ENCODE data around the gene PGGHG. TPM values are rescaled to one million over a fixed set of nuclear protein-coding genes. Genes with fewer than 3 reads are reported as not detected.

Gene PGGHG
- total and polyA plus RNA-seq, 2 of the 13 experiments (the other 11 are each of a cell fraction or from before 2014, with no cell fraction given), result 5.9 to 14.8 TPM

GRCh38 chr11:279966-280705, 8.8 kb upstream of the PGGHG start:
- POLR2A ChIA-PET, result no interaction called here
- Histone ChIP-seq H3K27ac (ENCODE audit: extremely low read length, insufficient read depth, low read length) (no peak overlapping the region), H3K9ac (ENCODE audit: insufficient read depth, low read depth, low read length) (no peak overlapping the region), H3K79me2 (ENCODE audit: insufficient read depth, low read length) (no peaks in the 10 kb centered on the region), H3K4me3 (replicated peaks in 1 of 3; ENCODE audit: insufficient read depth in 1 of 3, low read depth in 2 of 3, low read length in 3 of 3) (peak overlapping the region in 2 of 3 experiments; percentile 19 to 48; a peak in 2 of 6 replicates), H3K9me3 (ENCODE audit: low read length) (no peaks in the 10 kb centered on the region), H3K4me2 (ENCODE audit: low read depth, low read length) (peak overlapping the region; percentile 55), H4K20me1 (ENCODE audit: insufficient read depth, low read length) (no peaks in the 10 kb centered on the region), H3K36me3 (replicated peaks in 1 of 2; ENCODE audit: control insufficient read depth in 1 of 2, insufficient read depth in 2 of 2, low read length in 2 of 2) (no peaks in the 10 kb centered on the region), H3K27me3 (ENCODE audit: control insufficient read depth in 1 of 2, insufficient read depth in 2 of 2, low read length in 2 of 2) (peaks cover 7 to 68% of the 10 kb centered on the region in 2 experiments), H2AFZ (ENCODE audit: low read length) (no peak overlapping the region), H3K4me1 (ENCODE audit: insufficient read depth, low read length) (peaks cover 16% of the 10 kb centered on the region)
- CTCF ChIA-PET (ENCODE audit: low intra/inter-chr PET ratio, low total read pairs), result no interaction called here
- in situ Hi-C loops (cut with HindIII; ENCODE audit: extremely low pct_ligation_motif_present, low pct_unique_long_range_greater_than_20kb), result no loop called here
- FAIRE-seq (no peak), DNase-seq (ENCODE audit: low spot score) (no peak), ATAC-seq (peak; percentile 35)
- WGBS (ENCODE audit: low lambda C conversion rate), result 10% methylated on average over 6 of the region's 85 CpGs
- BruUV-seq (replicated peaks), result no TSS peak
- intact Hi-C loops (cut with micrococcal nuclease; ENCODE audit: unreplicated experiment), result no loop called here
- TF ChIP-seq ZNF703 (CRISPR knock-in tag; IDR thresholded peaks at IDR 0.05; ENCODE audit: borderline replicate concordance) (no peak), EED (CRISPR knock-in tag; IDR thresholded peaks at IDR 0.05) (0 out of 2 replicates have a peak, but pooled peaks have one; percentile 22), ZC3H13 (CRISPR knock-in tag; IDR thresholded peaks at IDR 0.05) (no peak), ZNF777 (CRISPR knock-in tag; IDR thresholded peaks at IDR 0.05) (peak; percentile 82), CEBPG (CRISPR knock-in tag; IDR thresholded peaks at IDR 0.05) (no peak), CBX1 (IDR thresholded peaks at IDR 0.05; ENCODE audit: low read depth) (no peak), GABPB1 (CRISPR knock-in tag; IDR thresholded peaks at IDR 0.05) (peak; percentile 26; the same call in 1 of the 2 replicates), ZNF687 (CRISPR knock-in tag; IDR thresholded peaks at IDR 0.05) (peak; percentile 69), ZNF800 (CRISPR knock-in tag; IDR thresholded peaks at IDR 0.05) (peak; percentile 97), ZBTB1 (CRISPR knock-in tag; IDR thresholded peaks at IDR 0.05; ENCODE audit: borderline replicate concordance) (no peak), ZFY (CRISPR knock-in tag; IDR thresholded peaks at IDR 0.05) (0 out of 2 replicates have a peak, but pooled peaks have one; percentile 12)
- TF ChIP-seq, protein P1, sequence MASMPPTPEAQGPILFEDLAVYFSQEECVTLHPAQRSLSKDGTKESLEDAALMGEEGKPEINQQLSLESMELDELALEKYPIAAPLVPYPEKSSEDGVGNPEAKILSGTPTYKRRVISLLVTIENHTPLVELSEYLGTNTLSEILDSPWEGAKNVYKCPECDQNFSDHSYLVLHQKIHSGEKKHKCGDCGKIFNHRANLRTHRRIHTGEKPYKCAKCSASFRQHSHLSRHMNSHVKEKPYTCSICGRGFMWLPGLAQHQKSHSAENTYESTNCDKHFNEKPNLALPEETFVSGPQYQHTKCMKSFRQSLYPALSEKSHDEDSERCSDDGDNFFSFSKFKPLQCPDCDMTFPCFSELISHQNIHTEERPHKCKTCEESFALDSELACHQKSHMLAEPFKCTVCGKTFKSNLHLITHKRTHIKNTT (CRISPR knock-in tag; IDR thresholded peaks at IDR 0.05), result no peak
- TF ChIP-seq, protein P2, sequence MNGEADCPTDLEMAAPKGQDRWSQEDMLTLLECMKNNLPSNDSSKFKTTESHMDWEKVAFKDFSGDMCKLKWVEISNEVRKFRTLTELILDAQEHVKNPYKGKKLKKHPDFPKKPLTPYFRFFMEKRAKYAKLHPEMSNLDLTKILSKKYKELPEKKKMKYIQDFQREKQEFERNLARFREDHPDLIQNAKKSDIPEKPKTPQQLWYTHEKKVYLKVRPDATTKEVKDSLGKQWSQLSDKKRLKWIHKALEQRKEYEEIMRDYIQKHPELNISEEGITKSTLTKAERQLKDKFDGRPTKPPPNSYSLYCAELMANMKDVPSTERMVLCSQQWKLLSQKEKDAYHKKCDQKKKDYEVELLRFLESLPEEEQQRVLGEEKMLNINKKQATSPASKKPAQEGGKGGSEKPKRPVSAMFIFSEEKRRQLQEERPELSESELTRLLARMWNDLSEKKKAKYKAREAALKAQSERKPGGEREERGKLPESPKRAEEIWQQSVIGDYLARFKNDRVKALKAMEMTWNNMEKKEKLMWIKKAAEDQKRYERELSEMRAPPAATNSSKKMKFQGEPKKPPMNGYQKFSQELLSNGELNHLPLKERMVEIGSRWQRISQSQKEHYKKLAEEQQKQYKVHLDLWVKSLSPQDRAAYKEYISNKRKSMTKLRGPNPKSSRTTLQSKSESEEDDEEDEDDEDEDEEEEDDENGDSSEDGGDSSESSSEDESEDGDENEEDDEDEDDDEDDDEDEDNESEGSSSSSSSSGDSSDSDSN (CRISPR knock-in tag; IDR thresholded peaks at IDR 0.05), result peak; percentile 21; the same call in 1 of the 2 replicates
